GM21529 (cell line): ENCODE measurements around the gene THY1.
"Not testable (repeated sequence)": the region's sequence is repeated elsewhere in the genome, so short reads cannot be mapped to it uniquely, and the experiment has no call there.

Source experiments
- ATAC-seq: cut with Tn5 transposase; IDR thresholded peaks from one replicate; pipeline ENCODE4 v1.9.1; 2021; ENCODE audit not compliant: unreplicated experiment

THY1 gene

GRCh38 chr11:119419834-119420492, 3.0 kb downstream of the THY1 start:
- ATAC-seq, result no peak

- ATAC-seq, result no peak
Observed at GRCh38 chr11:119419246-119419645, 3.7 kb downstream of the THY1 start.

GRCh38 chr11:119418759-119419158, 4.2 kb downstream of the THY1 start:
- no peak for ATAC-seq

- ATAC-seq, result no peak
Observed at GRCh38 chr11:119417726-119418540, 5.0 kb downstream of the THY1 start.

GRCh38 chr11:119416606-119417580, 6.1 kb downstream of the THY1 start:
- no peak for ATAC-seq

- ATAC-seq, result no peak
Observed at GRCh38 chr11:119415966-119416365, 7.0 kb downstream of the THY1 start.

GRCh38 chr11:119415517-119415916, 7.5 kb downstream of the THY1 start:
- ATAC-seq, result no peak

- no peak for ATAC-seq
Observed at GRCh38 chr11:119414734-119415133, 8.2 kb downstream of the THY1 start.

GRCh38 chr11:119414321-119414720, 8.7 kb downstream of the THY1 start:
- no peak for ATAC-seq

GRCh38 chr11:119412072-119412471, 10.9 kb downstream of the THY1 start:
- no peak for ATAC-seq

- no peak for ATAC-seq
Observed at GRCh38 chr11:119410501-119410900, 12.5 kb downstream of the THY1 start.

GRCh38 chr11:119409731-119410130, 13.2 kb downstream of the THY1 start:
- ATAC-seq, result no peak

- ATAC-seq, result no peak
Observed at GRCh38 chr11:119406005-119406404, 17.0 kb downstream of the THY1 start.

GRCh38 chr11:119405448-119405847, 17.5 kb downstream of the THY1 start:
- not testable (repeated sequence) for ATAC-seq

GRCh38 chr11:119404872-119405271, 18.1 kb downstream of the THY1 start:
- no peak for ATAC-seq

GRCh38 chr11:119403021-119403420, 20.0 kb downstream of the THY1 start:
- ATAC-seq, result no peak

GRCh38 chr11:119402470-119402869, 20.5 kb downstream of the THY1 start:
- ATAC-seq, result no peak

GRCh38 chr11:119400860-119401259, 22.1 kb downstream of the THY1 start:
- ATAC-seq, result no peak

GRCh38 chr11:119397740-119398139, 25.2 kb downstream of the THY1 start:
- no peak for ATAC-seq

GRCh38 chr11:119396835-119397234, 26.1 kb downstream of the THY1 start:
- no peak for ATAC-seq

GRCh38 chr11:119391275-119391674, 31.7 kb downstream of the THY1 start:
- no peak for ATAC-seq
